GM15510 (cell line): ENCODE results near the gene SUPT16H.

Source experiments
- POLR2A ChIP-seq: IDR thresholded peaks from 3 replicates; pipeline ENCODE4 v1.6.1; 2011; ENCODE audit warnings: borderline replicate concordance; ENCODE audit not compliant: insufficient read length; ENCODE audit errors: extremely low read depth

Gene SUPT16H

DNA sequence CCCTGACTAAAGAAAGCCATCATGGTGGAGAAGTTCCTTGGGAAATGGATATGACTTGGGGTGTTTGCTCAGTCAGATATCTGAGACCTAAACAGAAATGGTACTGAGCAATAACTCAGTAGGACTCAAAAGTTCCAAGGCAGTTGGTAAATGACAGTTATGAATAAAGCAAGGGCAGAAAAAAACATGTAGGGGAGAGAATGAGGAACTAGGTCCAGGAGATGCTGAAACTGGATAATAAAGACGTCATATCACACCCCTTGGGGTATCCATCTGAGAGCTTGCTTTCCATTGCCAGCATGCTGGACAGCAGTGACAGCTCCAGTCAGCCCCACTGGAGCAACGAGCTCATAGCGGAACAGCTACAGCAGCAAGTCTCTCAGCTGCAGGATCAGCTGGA lies 66.4 kb downstream of the SUPT16H start:
- no peak for TF ChIP-seq POLR2A

DNA sequence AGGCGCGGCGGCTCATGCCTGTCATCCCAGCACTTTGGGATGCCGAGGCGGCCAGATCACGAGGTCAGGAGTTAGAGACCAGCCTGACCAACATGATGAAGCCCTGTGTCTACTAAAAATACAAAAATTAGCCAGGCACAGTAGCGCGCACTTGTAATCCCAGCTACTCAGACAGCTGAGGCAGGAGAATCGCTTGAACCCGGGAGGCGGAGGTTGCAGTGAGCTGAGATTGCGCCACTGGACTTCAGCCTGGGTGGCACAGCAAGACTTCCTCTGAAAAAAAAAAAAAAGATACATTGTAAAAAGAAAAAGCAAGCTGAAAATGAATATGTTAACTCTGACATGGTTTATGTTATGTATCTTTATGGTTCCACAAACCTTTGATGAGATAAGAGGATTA lies 70.3 kb downstream of the SUPT16H start:
- no peak for TF ChIP-seq POLR2A

DNA sequence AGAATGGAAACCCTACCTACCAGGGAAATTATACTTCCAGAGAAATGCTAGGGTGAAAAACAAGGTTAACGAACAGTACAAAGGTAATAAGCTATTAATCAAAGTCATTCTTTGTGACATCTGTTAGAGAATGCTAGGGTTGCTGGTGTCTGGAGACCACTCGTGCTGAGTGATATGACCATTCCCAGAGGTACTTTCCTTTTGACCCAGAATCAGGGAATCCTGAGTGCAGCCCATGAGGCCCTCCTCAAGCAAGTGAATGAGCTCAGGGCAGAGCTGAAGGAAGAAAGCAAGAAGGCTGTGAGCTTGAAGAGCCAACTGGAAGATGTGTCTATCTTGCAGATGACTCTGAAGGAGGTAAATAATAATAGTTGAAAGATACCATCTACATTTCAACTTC lies 72.2 kb downstream of the SUPT16H start:
- TF ChIP-seq POLR2A, result no peak

DNA sequence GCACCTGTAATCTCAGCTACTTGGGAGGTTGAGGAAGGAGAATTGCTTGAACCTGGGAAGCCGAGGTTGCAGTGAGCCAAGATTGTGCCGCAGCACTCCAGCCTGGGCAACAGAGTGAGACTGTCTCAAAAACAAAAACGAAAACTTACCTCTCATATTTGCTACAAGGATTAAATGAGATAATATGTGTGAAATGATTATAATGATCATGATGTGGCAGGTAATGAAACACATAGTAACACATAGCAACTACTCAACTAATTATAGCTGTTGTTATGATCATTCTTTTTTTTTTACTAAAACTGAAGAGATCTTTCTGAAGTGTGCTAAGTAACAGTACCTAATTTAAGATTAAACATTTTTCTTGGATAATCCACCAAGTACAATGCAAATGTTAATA lies 73.9 kb downstream of the SUPT16H start:
- TF ChIP-seq POLR2A, result no peak

DNA sequence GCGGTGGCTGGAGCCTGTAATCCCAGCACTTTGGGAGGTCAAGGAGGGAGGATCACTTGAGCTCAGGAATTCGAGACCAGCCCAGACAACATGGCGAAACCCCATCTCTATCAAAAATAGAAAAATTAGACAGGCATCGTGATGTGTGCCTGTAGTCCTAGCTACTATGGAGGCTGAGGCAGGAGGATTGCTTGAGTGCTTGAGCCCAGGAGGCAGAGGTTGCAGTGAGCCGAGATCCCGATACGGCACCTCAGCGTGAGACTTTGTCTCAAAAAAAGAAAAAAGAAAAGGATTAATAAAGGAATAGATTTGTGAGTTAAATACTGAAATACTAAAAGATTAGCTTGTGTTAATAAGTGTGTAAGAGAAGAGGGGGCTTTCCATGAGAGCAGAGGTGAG lies 74.6 kb downstream of the SUPT16H start:
- TF ChIP-seq POLR2A, result no peak

DNA sequence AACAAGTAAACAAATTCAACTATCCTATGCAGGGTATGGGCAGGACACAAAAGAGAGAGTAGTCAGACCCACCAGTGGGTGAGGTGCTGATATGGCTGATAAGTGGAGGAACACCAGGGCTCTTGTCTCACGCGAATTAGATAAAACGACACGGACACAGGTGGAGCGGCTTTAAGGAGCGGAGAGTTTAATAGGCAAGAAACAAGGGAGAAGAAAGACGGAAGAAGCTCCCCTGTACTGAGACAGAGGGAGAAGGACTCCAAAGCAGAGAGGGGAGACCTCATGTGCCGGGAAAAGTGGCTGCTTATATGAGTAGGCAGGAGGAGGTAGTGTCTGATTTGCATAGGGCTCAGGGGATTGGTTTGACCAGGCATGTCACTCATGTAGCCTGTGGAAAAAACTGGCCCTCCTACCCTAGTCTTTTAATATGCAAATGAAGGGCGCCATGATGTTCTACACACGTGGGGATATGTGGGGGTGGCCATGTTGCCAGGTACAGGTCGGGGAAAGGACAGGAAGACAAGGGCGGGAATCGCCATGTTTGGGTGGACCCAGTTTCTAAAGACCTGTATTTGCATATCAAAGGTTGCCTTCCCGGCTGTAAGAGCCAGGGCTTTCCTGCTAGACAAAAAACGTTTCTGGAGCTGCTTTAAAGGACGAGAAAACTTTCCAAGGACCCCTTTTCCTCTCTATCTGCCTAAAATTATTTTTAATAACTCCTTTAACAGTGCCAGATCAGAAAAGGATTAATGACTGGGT lies 75.2 kb downstream of the SUPT16H start:
- peak; percentile 61 for TF ChIP-seq POLR2A

DNA sequence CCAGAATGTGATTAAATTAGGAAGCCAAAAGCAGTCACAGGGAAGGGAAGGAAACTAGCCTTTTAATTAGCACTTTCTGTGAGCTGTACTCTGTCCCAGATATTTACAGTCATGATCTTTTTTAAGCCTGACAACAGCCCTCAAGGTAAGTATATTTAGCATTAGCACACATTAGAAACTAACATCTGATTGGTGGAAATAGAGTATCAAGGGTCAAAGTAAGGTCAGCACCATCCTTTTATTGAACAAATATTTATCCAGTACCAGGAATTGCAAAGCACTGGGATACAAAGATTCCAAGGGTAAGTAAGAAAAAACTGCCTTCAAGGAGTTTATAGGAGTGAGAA lies 75.7 kb downstream of the SUPT16H start:
- no peak for TF ChIP-seq POLR2A

DNA sequence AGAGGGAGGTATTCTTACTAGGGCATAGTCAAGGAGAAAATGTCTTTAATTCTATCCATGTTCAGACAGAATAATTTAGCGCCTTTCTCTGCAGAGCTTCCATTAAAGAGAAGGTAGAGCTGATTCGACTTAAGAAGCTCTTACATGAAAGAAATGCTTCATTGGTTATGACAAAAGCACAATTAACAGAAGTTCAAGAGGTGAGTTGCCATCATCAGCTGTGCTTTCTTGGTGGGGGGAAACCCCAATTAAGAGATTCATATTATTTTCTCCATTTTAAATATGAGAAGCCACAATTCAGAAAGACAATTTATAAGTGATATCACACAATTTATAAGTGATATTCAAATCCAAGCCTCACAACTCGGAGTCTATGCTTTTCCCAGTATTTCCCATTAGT lies 76.2 kb downstream of the SUPT16H start:
- no peak for TF ChIP-seq POLR2A

DNA sequence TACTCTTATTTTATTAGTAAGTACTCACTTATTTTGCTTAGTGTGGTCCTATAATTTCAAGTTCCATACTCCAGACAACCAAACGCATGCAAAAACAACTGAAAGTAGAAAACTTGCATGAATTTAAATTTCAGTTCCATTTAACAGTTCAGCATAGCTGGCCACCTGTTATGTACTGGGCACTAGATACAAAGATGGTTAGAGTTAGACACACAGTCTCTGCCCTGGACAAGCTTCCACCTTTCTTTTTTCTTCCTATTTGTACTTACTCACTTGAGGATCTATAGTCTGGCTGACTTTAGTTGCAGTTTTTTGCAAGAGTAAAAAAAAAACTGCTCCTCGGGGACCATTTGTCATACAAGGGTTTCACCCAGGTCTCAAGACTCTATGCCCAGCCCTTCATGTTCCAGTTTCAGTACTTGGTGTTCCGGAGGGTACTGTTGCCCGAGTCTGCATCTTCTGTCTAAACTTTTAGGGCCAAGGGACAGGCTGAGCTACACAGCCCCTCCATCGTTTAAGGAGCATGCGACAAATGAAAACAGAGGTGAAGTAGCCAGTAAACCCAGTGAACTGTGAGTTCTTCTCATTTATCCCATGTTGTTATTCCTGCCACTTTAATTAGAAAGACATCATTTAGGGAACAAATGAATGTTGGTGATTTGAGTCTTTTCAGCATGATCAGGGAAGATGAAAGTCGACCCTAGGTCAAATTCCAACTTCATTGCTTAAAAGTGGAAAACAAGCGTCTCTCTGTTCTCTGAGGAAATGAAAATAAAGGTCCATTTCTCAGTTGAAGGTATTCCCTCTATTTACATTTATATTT lies 81.6 kb downstream of the SUPT16H start:
- no peak for TF ChIP-seq POLR2A
